Psoas muscle (tissue), 8 donors: ENCODE data around the gene EDEM3. TPM values are rescaled to one million over a fixed set of nuclear protein-coding genes. Genes with fewer than 3 reads are reported as not detected.

ENCODE experiments used
- ATAC-seq, 4 donors: fragments of 200-7000 bp; cut with Tn5 transposase; one replicate each; pipeline ENCODE4 v1.9.1; 2020; ENCODE audit warnings: moderate library complexity in 3 of 4, mild to moderate bottlenecking in 2 of 4
- DNase-seq, 2 donors: peaks; one replicate each; pipeline ENCODE4 v3.0.0-alpha.2; 2020
- H3K27ac ChIP-seq: fragments of 200-600 bp; one replicate; pipeline ENCODE4 v1.8.0; 2022
- H3K27me3 ChIP-seq, 3 donors: fragments of 200-600 bp in 1 of 3; one replicate each; pipeline versions ENCODE4 v1.6.1 to v1.8.0; 2013 to 2022; ENCODE audit warnings: low read length in 2 of 3, mild to moderate bottlenecking in 2 of 3, moderate library complexity in 1 of 3; ENCODE audit not compliant: insufficient read depth in 3 of 3
- H3K36me3 ChIP-seq, 2 donors: fragments of 200-600 bp in 1 of 2; one replicate each; pipeline versions ENCODE4 v1.6.1 to v1.8.0; 2013 to 2022; ENCODE audit warnings: low read depth in 1 of 2, mild to moderate bottlenecking in 1 of 2, moderate library complexity in 1 of 2; ENCODE audit not compliant: insufficient read depth in 1 of 2
- H3K4me1 ChIP-seq: fragments of 200-600 bp; one replicate; pipeline ENCODE4 v1.8.0; 2022
- H3K4me3 ChIP-seq: fragments of 200-600 bp; one replicate; pipeline ENCODE4 v1.8.0; 2022; ENCODE audit warnings: mild to moderate bottlenecking
- H3K9me3 ChIP-seq: fragments of 200-600 bp; one replicate; pipeline ENCODE4 v1.8.0; 2022
- WGBS, 3 donors: extraction: QIAGEN DNeasy Blood & Tissue Kit; methylation state at CpG; one replicate each; pipeline versions ENCODE4 v1.1.6 to v1.1.7; 2013; 5-methylcytosine and 5-hydroxymethylcytosine counted together
- intact Hi-C, 2 donors: fragments of 100-400 bp; cut with DNase I; formaldehyde crosslinking; loops; one replicate each; pipeline versions ENCODE4 v1.11.0 to v1.14.2; 2022
- polyA plus RNA-seq, 3 donors: library from polyadenylated mRNA; stranded (reverse); fragments of 200-250 nt; gene quantifications; one replicate each; pipeline ENCODE4 v1.2.3, GENCODE V29; 2013
- total RNA-seq, 4 donors: library from RNA; stranded (reverse); fragmentation: NEBNext Ultra II Directional in 2 of 4; extraction: Animal tissue kit (Norgen Biotek cat#: 25700) in 2 of 4; gene quantifications; one replicate each; pipeline versions ENCODE4 v1.2.1 to v1.2.4, GENCODE V29; 2021 to 2023
- TF ChIP-seq, protein P1 (sequence below): fragments of 200-600 bp; IDR thresholded peaks from one replicate; pipeline ENCODE4 v1.8.0; 2022; ENCODE audit warnings: antibody characterized with exemption
- donor health status: healthy with polysubstance abuse.
- donor health status: DM: no; HTN: no; CAD: no; lungs with moderate emphysema.
- donor health status: Bipolar disorder and iron deficiency.
- donor health status: healthy.
- donor health status: DM: yes; HTN: yes; CAD: no.
- donor health status: DM: no; HTN: no; CAD: no.
- donor health status: DM: no; HTN: no; CAD: no.
- donor health status: DM: yes; HTN: yes; CAD: no.

EDEM3 gene
- total and polyA plus RNA-seq, 7 donors = 13.0 to 36.4 (median 24.6) TPM

DNA sequence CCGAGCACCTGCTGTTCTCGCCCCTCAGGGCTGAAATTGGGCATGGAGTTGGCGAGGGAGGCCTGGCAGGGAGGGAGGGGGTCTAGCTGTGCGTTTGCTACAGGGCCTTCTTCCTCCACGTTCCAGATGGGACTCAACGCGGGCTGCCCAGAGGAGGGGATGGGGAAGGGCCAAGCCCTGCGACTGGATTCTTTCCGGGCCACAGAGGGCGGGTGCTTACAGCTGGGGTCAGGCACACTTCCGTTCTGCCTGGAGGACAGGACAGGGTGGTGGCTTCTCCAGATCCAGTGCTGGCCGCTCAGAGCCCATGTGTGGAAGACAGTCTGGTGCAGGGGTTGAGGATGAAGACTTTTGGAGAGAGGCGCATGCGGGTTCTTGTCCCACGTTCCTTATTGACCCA is 90.0 kb downstream of the EDEM3 start:
- DNase-seq (peak in 1 of 2 donors; percentile 27), ATAC-seq (peak; percentile 61 to 75 (median 70))
- H3K27ac ChIP-seq = peak overlapping the region; percentile 71
- H3K4me1 ChIP-seq = peaks cover 13% of the 10 kb centered on the region
- intact Hi-C loops = loop anchor here (5.0 to 10.0 kb wide), 7 partner anchors 77 to 590 kb away; partner anchors contain the start of gene C1orf21 (in 1 of the 2)
- no peaks in the 10 kb centered on the region for H3K27me3 ChIP-seq
- no peaks in the 10 kb centered on the region for H3K36me3 ChIP-seq
- no peaks in the 10 kb centered on the region for H3K9me3 ChIP-seq
- H3K4me3 ChIP-seq = peak overlapping the region; percentile 67
- 42 to 75% (median 43%) methylated on average over 11 to 15 of the region's 15 CpGs for WGBS, 3 donors
- TF ChIP-seq, protein P1, sequence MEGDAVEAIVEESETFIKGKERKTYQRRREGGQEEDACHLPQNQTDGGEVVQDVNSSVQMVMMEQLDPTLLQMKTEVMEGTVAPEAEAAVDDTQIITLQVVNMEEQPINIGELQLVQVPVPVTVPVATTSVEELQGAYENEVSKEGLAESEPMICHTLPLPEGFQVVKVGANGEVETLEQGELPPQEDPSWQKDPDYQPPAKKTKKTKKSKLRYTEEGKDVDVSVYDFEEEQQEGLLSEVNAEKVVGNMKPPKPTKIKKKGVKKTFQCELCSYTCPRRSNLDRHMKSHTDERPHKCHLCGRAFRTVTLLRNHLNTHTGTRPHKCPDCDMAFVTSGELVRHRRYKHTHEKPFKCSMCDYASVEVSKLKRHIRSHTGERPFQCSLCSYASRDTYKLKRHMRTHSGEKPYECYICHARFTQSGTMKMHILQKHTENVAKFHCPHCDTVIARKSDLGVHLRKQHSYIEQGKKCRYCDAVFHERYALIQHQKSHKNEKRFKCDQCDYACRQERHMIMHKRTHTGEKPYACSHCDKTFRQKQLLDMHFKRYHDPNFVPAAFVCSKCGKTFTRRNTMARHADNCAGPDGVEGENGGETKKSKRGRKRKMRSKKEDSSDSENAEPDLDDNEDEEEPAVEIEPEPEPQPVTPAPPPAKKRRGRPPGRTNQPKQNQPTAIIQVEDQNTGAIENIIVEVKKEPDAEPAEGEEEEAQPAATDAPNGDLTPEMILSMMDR = no peak

DNA sequence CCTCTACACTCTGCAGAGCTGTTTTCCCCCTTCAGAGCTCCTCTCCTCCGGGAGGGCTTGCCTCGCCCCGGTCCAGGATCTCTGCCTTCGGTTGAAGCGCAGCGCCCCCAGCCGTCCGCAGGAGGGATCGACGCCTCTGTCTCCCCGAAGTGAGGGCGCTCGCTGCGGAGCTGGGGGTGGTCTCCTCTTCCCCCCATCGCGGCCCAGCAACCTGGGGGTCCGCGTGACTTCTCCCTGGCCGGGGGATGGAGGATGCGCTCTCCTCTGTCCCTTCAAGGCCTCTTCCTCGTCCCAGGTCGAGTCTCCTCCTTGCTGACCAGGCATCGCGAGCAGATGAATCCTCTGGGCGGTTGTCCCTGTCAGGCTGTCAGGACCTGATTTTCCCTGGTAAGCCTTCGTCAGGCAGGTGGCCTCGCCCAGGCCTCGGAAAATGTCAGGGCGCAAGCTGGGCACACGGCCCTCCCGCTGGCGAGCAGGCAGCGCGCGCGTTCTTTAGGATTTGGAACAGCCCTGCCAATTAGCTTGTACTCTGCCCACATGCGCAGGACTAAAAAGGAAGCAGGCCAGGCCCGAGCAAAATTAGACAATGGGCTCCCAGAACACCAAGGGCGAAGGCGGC is 90.5 kb downstream of the EDEM3 start:
- Histone ChIP-seq H3K9me3 (no peaks in the 10 kb centered on the region), H3K27me3 (no peaks in the 10 kb centered on the region), H3K27ac (peak overlapping the region; percentile 71), H3K36me3 (no peaks in the 10 kb centered on the region), H3K4me3 (peak overlapping the region; percentile 67), H3K4me1 (peaks cover 13% of the 10 kb centered on the region)
- ATAC-seq (peak; percentile 88 to 93 (median 90)), DNase-seq (peak; percentile 77 to 90)
- TF ChIP-seq, protein P1 = peak; percentile 98
- intact Hi-C loops = loop anchor here (5.0 to 10.0 kb wide), 7 partner anchors 77 to 589 kb away; partner anchors contain the start of gene C1orf21 (in 1 of the 2)
- WGBS, 3 donors = 6 to 22% (median 11%) methylated on average over 35 to 40 of the region's 40 CpGs

DNA sequence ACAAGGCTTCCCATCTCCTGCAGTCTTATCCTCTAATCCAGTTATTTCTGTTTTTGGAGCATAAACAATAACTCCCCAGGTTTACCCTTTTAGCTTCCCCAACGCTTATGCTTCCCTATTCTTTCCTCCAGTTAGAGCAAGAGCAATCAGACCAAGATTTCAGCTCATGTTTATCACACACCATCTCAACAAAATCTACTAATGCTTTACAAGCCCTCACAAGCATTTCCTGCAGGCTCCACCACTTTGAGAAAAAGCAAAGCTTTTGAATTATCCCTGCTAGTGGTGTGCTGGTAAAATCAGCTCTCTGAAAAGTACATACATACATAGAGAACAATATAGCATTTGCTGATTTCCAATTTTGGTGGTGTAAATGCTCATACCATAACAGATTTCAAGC is 92.9 kb downstream of the EDEM3 start:
- H3K27ac ChIP-seq = no peak overlapping the region
- 0 to 57% (median 47%) methylated on average over 1 of the region's 1 CpG for WGBS, 3 donors
- peaks cover 19% of the 10 kb centered on the region for H3K4me1 ChIP-seq
- DNase-seq (no peak), ATAC-seq (no peak)
- H3K36me3 ChIP-seq = no peaks in the 10 kb centered on the region
- no peak overlapping the region for H3K4me3 ChIP-seq
- intact Hi-C loops = loop anchor here (2.0 to 10.0 kb wide), 8 partner anchors 74 to 587 kb away; partner anchors contain the start of gene C1orf21 (in 1 of the 2)
- H3K27me3 ChIP-seq = no peaks in the 10 kb centered on the region
- H3K9me3 ChIP-seq = no peaks in the 10 kb centered on the region
- TF ChIP-seq, protein P1 = no peak

DNA sequence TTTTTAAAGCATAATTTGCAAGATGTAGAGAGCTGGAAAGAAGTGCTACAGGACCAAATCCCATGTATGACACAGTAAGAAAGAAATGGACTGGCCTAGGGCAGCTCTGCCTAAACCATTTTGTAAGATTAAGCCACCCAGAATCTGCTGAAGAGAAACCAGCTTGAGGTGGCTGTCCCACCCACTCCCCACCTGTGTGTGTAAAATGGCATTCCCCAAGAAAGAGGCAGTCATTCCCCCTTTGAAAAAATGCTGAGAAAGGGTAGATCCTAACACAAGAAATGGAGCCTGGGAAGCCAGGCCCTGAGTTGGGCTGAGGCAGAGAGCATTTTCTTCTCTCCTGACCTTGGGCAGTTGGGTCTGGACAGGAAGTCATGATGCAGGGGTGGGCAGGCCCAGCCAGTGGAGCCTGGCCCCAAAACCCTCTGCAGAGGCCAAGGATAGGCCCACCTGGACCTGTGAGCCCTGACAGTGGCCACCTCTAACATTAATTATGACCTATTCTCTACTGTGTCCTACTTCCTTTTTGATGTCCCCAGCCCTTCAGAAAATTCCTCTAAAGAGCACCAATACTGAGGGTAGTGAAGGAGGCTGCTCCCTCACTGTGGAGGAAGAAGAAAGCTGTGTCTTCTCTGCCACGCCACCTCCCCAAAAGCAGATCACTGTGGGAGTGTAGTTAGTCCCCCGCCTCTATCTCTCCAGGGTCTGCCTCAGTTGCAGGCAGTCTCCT is 94.0 kb downstream of the EDEM3 start:
- H3K4me3 ChIP-seq = no peak overlapping the region
- DNase-seq (no peak), ATAC-seq (no peak)
- no peaks in the 10 kb centered on the region for H3K27me3 ChIP-seq
- H3K4me1 ChIP-seq = peaks cover 19% of the 10 kb centered on the region
- no peaks in the 10 kb centered on the region for H3K36me3 ChIP-seq
- no peak overlapping the region for H3K27ac ChIP-seq
- 94 to 98% (median 98%) methylated on average over 2 of the region's 2 CpGs for WGBS, 3 donors
- H3K9me3 ChIP-seq = no peaks in the 10 kb centered on the region
- intact Hi-C loops = loop anchor here (5.0 to 10.0 kb wide), 7 partner anchors 73 to 586 kb away; partner anchors contain the start of gene C1orf21 (in 1 of the 2)
- TF ChIP-seq, protein P1 = no peak
